NCI-H510A (cell line): ENCODE data around the gene S100A2.

Source experiments
- DNase-seq: peaks from one replicate; lab custom pipeline; 2025; lab: John Stamatoyannopoulos, UW

The S100A2 gene

DNA sequence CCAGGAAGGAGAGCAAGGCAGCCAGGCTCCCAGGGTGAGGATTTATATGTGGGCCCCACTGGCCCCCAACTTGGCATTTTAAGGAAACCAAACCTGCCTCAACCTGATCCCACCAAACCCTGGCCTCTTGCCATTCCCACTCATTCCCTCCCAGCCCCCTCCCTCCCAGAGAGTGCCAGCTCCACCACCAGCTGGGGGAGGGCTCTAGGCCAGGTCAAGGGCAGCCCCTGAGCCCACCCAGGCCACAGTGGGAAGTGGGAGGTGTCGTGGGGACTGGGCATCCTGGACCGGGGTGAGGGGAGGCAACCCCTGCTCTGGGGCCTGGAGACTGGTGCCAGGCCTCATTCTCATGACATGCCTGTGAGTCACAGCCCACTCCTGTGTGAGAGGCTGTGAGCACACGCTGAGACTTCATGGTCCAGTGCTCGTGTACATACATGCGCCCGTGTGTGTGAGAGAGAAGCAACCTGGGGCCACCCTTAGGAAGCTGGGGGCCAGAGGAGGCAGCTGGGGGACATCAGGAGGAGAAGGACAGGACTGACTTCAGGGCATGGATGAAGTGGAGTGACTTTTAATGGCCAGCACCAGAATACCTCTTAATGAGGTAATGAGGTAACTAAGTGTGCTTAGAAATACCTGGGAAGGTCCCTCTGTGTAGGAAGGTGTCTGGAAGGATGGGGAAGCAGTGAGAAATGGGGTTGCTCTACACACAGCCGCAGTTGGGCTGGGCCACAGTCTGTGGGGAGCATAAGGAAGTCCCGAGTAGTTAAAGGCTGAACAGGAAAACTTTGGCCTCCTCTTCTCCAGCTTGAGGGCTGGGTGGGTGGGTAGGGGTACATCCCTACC lies at the start of gene S100A2:
TSS of gene S100A2 (minus strand) at position 316 of the 846 bp plus-strand sequence. CDS start 1,967 bp downstream, outside the sequence.
- DNase-seq = peak; percentile 51

DNA sequence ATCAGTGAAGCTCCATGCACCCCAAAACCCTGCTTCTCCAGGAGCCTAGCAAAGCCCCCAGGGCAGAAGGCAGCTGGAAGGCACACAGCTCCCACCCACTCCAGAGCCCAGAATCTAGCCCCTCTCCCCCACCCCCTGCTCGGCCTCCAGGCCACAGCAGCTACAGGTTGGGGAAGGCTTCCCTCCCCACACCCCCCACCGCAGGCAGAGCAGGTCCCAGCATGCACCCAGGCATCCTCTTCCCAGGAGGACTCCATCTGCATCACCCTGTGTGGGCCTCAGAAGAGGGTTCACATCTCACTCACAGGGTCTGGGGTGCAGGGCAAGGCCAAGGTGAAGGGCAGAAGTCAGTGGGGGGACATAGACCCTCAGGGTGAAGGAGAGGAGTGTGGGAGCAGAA lies 49.8 kb upstream of the S100A2 start:
- DNase-seq = no peak

- no peak for DNase-seq
Measured at GRCh38 chr1:153614906-153615305, 49.3 kb upstream of the S100A2 start.

GRCh38 chr1:153614189-153614900 lies 48.7 kb upstream of the S100A2 start:
- DNase-seq = no peak

DNA sequence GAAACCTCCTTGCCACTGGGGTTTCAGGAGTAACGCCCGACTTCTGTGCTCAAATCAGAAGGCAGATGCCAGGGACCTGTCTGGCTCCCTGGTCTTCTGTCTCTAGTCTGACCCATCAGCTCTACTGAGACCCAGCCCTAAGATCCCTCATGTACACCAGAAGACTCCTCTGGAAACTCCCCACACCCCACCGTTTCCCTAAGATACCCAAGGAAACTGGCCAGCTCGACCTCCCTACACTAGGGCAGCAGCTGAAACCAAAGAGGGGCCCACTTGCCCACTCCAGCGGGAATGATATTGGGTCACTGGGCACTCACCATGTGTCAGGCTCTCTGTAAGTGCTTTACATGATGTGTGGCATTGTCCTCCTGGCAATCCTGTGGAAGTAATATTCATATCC lies 47.8 kb upstream of the S100A2 start:
- no peak for DNase-seq

DNA sequence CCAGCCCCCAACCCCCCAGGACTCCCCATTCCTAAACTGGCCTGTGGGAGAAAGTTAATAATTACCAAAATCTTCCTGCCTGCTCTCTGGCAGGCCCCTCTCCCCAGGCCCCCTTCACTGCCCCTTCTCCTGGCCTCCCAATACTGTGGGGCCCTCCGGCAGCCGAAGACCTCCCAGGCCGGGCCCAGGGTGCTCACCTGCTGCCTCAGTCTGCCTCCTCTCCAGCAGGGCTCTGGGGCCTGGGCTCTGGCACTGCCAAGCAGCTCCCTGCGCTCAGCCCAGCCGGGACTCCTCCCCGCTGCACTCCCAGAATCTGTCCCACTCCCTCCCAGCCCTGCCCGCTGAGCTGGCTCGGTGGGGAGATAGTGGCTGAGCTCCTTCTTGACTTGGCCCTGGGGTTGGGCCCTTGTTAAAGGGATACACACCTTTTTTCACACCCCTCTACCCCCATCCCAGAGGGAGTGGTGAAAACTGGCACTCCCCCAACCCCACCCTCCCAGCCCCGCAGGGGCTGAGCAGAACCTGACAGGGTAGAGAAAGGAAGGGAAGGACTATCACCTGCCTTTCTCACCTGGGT lies 47.2 kb upstream of the S100A2 start, which contains the start of gene S100A16:
TSS of gene S100A16 (minus strand) at position 383 of the 577 bp plus-strand sequence. CDS start 4,986 bp downstream, outside the sequence.
- no peak for DNase-seq

DNA sequence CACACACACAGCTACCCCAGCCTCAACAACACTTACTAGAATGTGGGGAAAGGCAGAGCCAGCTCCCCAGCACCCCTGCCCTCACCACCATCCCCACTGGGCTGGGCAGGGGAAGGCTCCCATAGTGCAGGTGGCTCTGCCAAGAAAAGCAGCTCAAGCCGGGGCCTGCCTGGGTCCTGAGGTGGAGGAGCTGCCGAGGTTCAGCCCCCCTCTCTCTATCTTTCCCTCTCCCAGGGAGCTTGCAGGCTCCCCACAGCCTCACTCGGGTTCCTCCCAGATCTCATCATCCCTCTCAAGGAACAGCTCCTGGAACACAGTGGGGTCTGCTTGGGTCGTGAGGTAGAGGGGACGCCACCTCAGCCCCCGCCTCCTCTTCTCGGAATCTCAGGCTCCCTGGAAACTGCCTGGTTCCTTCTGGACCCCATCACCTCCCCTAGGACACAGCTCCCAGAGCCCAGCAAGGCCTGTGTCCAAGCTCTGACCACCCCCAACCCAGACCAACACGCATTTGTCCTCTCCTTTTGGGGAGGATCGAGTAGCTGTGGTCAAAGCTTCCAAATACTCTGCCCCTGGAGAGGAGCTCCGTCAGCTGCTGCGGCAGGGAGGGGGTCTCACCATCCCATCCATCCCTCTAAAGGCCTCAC lies 46.6 kb upstream of the S100A2 start:
- no peak for DNase-seq

DNA sequence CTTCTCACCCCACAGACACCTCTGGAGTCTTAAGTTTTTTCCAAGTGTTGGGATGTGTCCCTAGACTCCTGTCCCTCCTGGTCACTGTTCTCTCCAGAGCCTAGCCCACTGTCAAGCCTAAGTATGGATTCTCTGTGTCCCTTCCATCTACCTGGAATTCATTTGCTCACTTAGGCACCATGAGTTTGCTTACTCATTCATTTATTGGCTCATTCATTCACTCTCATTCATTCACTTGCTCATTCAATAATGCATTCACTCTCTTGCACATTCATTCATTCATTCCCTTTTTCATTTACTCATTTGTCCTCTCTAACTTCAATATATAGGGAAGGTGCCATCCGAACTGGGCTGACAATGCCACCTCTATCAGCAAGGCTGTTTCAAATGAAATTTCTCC lies 45.7 kb upstream of the S100A2 start:
- DNase-seq = no peak

DNA sequence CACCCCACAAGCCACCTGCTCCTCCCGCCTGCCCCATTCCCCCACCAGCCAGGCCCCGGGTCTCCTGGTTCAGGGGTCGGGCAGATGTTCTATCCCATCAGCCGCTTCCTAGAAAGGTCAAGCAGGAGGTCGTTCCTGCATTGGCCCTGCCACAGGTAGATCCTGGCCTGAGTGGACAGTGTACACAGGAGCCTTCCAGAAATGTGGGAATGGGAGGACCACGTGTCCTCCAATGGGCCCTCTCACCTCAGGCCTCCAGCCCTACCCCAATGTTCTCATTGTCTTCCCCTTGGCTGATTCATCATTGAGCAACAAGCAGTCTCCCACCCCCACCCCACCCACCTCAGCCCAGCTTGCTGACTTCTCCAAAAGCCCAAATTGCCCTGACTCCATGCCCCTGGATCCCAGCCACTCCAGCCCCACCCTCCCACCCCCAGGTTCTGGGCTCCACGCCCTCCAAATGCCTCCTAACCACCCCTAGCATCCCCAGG lies 45.2 kb upstream of the S100A2 start:
- DNase-seq = no peak

- DNase-seq = no peak
Measured at GRCh38 chr1:153610334-153610733, 44.7 kb upstream of the S100A2 start.

- no peak for DNase-seq
Measured at GRCh38 chr1:153609585-153609907, 43.9 kb upstream of the S100A2 start.

- no peak for DNase-seq
Measured at GRCh38 chr1:153608742-153609584, 43.3 kb upstream of the S100A2 start.

DNA sequence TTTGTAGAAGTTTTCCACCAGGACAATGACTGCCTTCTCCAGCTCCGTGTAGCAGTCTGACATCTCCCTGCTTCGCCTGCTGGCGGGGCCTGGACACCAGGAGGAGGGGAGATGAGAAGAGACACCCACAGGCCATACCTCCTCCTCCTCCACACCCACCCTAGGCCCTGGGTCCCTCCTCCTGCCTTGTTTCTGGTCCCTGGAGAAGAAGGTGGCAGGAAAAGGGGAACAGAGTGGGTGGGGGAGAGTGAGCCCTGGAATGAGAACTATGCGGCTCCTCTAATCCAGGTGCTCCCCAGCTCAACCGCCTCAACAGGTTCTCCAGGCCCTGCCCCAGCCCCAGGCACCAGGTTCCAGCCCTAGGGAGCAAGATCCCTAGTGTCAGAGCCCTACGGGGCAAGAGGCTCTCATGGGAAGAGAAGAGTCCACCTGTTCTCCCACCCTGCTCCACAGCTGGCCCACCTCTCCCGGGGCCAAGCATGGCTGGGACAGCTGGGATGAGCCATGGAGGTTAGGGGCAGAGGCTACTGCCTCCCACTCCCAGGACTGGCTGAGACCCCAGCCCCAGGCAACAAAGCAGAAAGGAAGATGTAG lies 42.5 kb upstream of the S100A2 start:
- no peak for DNase-seq

GRCh38 chr1:153607381-153607780 lies 41.7 kb upstream of the S100A2 start:
- no peak for DNase-seq

GRCh38 chr1:153606194-153606593 lies 40.5 kb upstream of the S100A2 start:
- DNase-seq = no peak

DNA sequence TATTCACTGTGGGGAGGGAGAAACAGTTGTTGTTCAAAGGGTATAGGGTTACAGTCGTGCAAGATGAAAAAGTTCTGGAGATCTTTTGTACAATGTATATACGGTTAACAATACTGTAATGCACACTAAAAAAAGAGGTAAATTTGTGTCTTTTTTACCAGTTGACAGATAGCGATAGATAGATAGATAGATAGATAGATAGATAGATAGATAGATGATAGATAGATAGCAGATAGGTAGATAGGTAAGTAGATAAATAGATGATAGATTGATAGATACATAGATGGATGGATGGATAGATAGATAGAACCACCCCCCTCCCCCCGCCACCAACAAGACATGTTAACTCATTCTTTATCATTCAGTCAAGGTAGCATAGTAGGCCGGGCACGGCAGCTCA lies 37.1 kb upstream of the S100A2 start:
- DNase-seq = no peak

- DNase-seq = no peak
Measured at GRCh38 chr1:153599847-153600246, 34.2 kb upstream of the S100A2 start.

DNA sequence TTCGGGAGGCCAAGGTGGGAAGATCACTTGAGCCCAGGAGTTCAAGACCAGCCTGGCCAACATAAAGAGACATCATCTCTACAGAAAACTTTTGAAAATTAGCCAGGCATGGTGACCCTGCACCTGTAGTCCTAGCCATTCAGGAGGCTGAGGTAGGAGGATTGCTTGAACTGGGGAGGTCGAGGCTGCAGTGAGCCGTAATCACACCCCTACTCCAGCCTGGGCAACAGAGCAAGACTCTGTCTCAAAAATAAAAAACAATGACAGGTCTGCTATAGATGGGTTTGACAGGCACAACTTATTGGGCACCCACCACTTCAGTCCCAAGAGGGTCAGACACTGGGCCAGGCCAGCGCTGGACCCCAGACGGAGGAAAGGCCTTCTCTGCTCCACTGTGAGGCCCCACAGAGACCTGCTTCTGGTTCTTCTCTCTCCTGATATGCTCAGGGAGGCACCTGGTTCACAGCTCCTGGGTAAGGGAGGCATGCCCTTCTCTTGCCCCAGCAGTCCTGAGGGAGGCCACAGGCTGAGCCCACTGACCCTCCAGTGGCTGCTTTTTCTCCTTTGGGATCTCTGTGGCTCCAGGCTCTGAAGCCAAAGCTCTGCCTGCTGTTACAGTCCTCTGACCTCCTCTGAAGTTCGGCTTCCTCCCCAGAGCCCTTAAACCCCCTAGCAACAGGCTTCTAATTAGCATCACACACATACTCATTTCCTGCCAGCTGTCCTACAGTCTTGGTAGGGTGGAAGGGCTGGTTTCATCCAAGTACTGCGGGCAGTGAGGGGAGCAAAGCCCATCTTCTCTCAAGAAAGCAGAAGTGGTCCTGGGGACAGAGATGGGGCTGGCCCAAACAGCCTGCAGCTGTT lies 32.9 kb upstream of the S100A2 start:
- DNase-seq = peak; percentile 44

- DNase-seq = no peak
Measured at GRCh38 chr1:153597206-153597605, 31.6 kb upstream of the S100A2 start.

DNA sequence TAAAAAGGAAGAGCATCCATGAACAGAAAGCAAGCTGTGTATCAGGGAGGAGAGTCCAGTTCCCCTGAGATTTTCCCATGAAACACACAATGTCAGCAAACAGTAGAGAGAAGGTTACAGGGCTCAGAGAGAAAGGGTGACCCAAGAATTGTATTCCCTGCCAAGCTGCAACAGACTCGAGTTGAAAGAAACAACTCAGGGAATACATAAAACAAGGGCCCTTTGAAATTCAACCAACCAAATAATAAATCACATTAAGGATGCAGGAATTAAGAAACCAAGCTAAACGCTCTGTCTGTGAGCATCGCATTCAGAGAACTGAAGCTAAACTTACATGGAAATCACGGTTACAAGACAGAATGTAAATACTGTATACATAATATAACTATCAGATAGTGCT lies 27.1 kb upstream of the S100A2 start:
- no peak for DNase-seq
